CD4-positive, alpha-beta memory T cell (primary cell): ENCODE measurements around the gene SMAD3. TPM values are rescaled to one million over a fixed set of nuclear protein-coding genes. Genes with fewer than 3 reads are reported as not detected.
A peak's percentile ranks its signal among the peaks of the same experiment; 100 is the strongest.

Source experiments
- CTCF ChIA-PET: fragments of 350-600 bp; sonication (Branson Sonifier 250); formaldehyde crosslinking; loops from one replicate; lab custom pipeline; 2021; ENCODE audit warnings: inconsistent platforms; ENCODE audit not compliant: partially characterized antibody; lab: Charles Lee
- POLR2A ChIA-PET: fragments of 350-600 bp; sonication (Branson Sonifier 250); formaldehyde crosslinking; loops from one replicate; lab custom pipeline; 2021; ENCODE audit not compliant: partially characterized antibody; lab: Charles Lee
- DNase-seq, 5 donors: peaks; one replicate each; pipeline versions ENCODE4 v3.0.0 to v3.0.0-alpha.2; 2020 to 2022; ENCODE audit warnings: mixed read lengths in 1 of 5
- H3K27ac ChIP-seq: one replicate; pipeline ENCODE4 v1.7.0; 2013; ENCODE audit warnings: low read depth, low read length
- H3K27me3 ChIP-seq: 2 replicates; pipeline ENCODE4 v1.7.0; 2013; ENCODE audit warnings: mild to moderate bottlenecking, low read length, moderate library complexity; ENCODE audit not compliant: insufficient read depth
- H3K36me3 ChIP-seq: 2 replicates; pipeline ENCODE4 v1.7.0; 2013; ENCODE audit warnings: mild to moderate bottlenecking, low read length, moderate library complexity; ENCODE audit not compliant: insufficient read depth
- H3K4me1 ChIP-seq: 2 replicates; pipeline ENCODE4 v1.7.0; 2013; ENCODE audit warnings: mild to moderate bottlenecking, low read length, moderate library complexity; ENCODE audit not compliant: insufficient read depth
- H3K4me3 ChIP-seq, 2 donors: one replicate each; pipeline ENCODE4 v1.7.0; 2013; ENCODE audit warnings: low read length in 2 of 2, mild to moderate bottlenecking in 1 of 2
- H3K9me3 ChIP-seq, 2 donors: one replicate each; pipeline ENCODE4 v1.7.0; 2013; ENCODE audit warnings: low read length in 2 of 2, control low read depth in 1 of 2; ENCODE audit not compliant: control insufficient read depth in 1 of 2
- H3K27ac Mint-ChIP-seq, 7 donors: one replicate each; pipeline ENCODE4 v1.8.0; 2020 to 2021; ENCODE audit warnings: mixed read lengths in 7 of 7, mild to moderate bottlenecking in 6 of 7, inconsistent platforms in 3 of 7, moderate library complexity in 3 of 7
- H3K27me3 Mint-ChIP-seq, 2 donors: one replicate each; pipeline ENCODE4 v1.8.0; 2020 to 2021; ENCODE audit warnings: mixed read lengths in 2 of 2
- H3K36me3 Mint-ChIP-seq, 2 donors: one replicate each; pipeline ENCODE4 v1.8.0; 2020 to 2021; ENCODE audit warnings: mixed read lengths in 2 of 2, inconsistent platforms in 1 of 2, mild to moderate bottlenecking in 1 of 2
- H3K4me1 Mint-ChIP-seq, 4 donors: one replicate each; pipeline ENCODE4 v1.8.0; 2020 to 2021; ENCODE audit warnings: mixed read lengths in 4 of 4, mild to moderate bottlenecking in 1 of 4
- H3K4me3 Mint-ChIP-seq, 8 donors: one replicate each; pipeline ENCODE4 v1.8.0; 2020 to 2021; ENCODE audit warnings: mixed read lengths in 8 of 8, mild to moderate bottlenecking in 7 of 8, moderate library complexity in 6 of 8, inconsistent platforms in 3 of 8
- H3K9me3 Mint-ChIP-seq, 8 donors: one replicate each; pipeline ENCODE4 v1.8.0; 2020 to 2021; ENCODE audit warnings: mixed read lengths in 8 of 8, mild to moderate bottlenecking in 5 of 8, inconsistent platforms in 3 of 8, moderate library complexity in 1 of 8
- intact Hi-C: fragments of 100-400 bp; cut with micrococcal nuclease; formaldehyde crosslinking; loops from one replicate; pipeline ENCODE4 v1.15.1; 2023
- polyA plus RNA-seq, 2 donors: library from polyadenylated mRNA; unstranded; fragments of 300-500 nt; fragmentation: Illumina TruSeq; gene quantifications; one replicate each; pipeline ENCODE4 v1.2.3, GENCODE V29; 2021
- total RNA-seq, 2 experiments: library from RNA; stranded (reverse); gene quantifications; one replicate each; pipeline ENCODE4 v1.2.3, GENCODE V29; 2021

SMAD3 gene
- total and polyA plus RNA-seq, 4 experiments from 2014 or later: 14.6 to 197 (median 110) TPM

GRCh38 chr15:67092752-67093503, 27.5 kb downstream of the SMAD3 start:
- Mint-ChIP-seq H3K4me3 (peak overlapping the region; percentile 29 to 81 (median 62)), H3K4me1 (peaks cover 66 to 100% (median 88%) of the 10 kb centered on the region in 4 donors), H3K36me3 (peaks cover 26 to 49% of the 10 kb centered on the region in 2 donors), H3K27me3 (no peaks in the 10 kb centered on the region), H3K27ac (peak overlapping the region in 6 of 7 donors; percentile 93 to 99 (median 95)), H3K9me3 (no peaks in the 10 kb centered on the region)
- peaks cover 14% of the 10 kb centered on the region for H3K36me3 ChIP-seq
- H3K4me1 ChIP-seq: peaks cover 100% of the 10 kb centered on the region
- no peaks in the 10 kb centered on the region for H3K9me3 ChIP-seq
- H3K27me3 ChIP-seq: no peaks in the 10 kb centered on the region
- intact Hi-C loops: no loop called here
- POLR2A ChIA-PET: interaction anchor here (1.2 to 16.2 kb wide), 6 partner anchors 10 to 161 kb away, joined by 3 to 382 read pairs (median 35); partner anchors contain the start of genes AAGAB, IQCH and SMAD3
- peak overlapping the region; percentile 67 for H3K27ac ChIP-seq
- CTCF ChIA-PET: interaction anchor here (0.7 to 2.0 kb wide), 4 partner anchors 9 to 42 kb away, joined by 4 to 7 read pairs (median 4); no protein-coding TSS in a partner anchor
- no peak overlapping the region for H3K4me3 ChIP-seq
- DNase-seq: no peak

- no peaks in the 10 kb centered on the region for H3K9me3 ChIP-seq
- no peak overlapping the region for H3K4me3 ChIP-seq
- ChIA-PET POLR2A (interaction anchor here (1.5 to 16.2 kb wide), 5 partner anchors 9 to 161 kb away, joined by 3 to 382 read pairs (median 61); partner anchors contain the start of genes AAGAB, IQCH and SMAD3), CTCF (interaction anchor here (1.2 kb wide), 1 partner anchor 11 kb away, joined by 4 read pairs; no protein-coding TSS in a partner anchor)
- H3K27me3 ChIP-seq: no peaks in the 10 kb centered on the region
- peak overlapping the region in 3 of 8 donors; percentile 47 to 81 (median 48) for H3K4me3 Mint-ChIP-seq
- peak overlapping the region; percentile 67 for H3K27ac ChIP-seq
- peaks cover 100% of the 10 kb centered on the region for H3K4me1 ChIP-seq
- peaks cover 0 to 1% (median 0%) of the 10 kb centered on the region in 8 donors for H3K9me3 Mint-ChIP-seq
- peaks cover 14% of the 10 kb centered on the region for H3K36me3 ChIP-seq
- H3K36me3 Mint-ChIP-seq: peaks cover 26 to 51% of the 10 kb centered on the region in 2 donors
- no peak for DNase-seq
- H3K27ac Mint-ChIP-seq: peak overlapping the region in 6 of 7 donors; percentile 93 to 99 (median 95)
- intact Hi-C loops: no loop called here
- H3K4me1 Mint-ChIP-seq: peaks cover 67 to 100% (median 88%) of the 10 kb centered on the region in 4 donors
- no peaks in the 10 kb centered on the region for H3K27me3 Mint-ChIP-seq
Observed at GRCh38 chr15:67093504-67093862, 28.1 kb downstream of the SMAD3 start.

GRCh38 chr15:67094001-67094826, 28.8 kb downstream of the SMAD3 start:
- no peak overlapping the region for H3K4me3 ChIP-seq
- no peaks in the 10 kb centered on the region for H3K27me3 Mint-ChIP-seq
- ChIA-PET CTCF (interaction anchor here (0.9 to 2.2 kb wide), 5 partner anchors 8 to 148 kb away, joined by 3 to 6 read pairs (median 3); no protein-coding TSS in a partner anchor), POLR2A (interaction anchor here (0.6 to 16.2 kb wide), 5 partner anchors 9 to 24 kb away, joined by 3 to 382 read pairs (median 61); partner anchors contain the start of gene SMAD3)
- DNase-seq: no peak
- intact Hi-C loops: no loop called here
- H3K27ac ChIP-seq: no peak overlapping the region
- peaks cover 72 to 100% (median 89%) of the 10 kb centered on the region in 4 donors for H3K4me1 Mint-ChIP-seq
- H3K9me3 Mint-ChIP-seq: peaks cover 0 to 3% (median 0%) of the 10 kb centered on the region in 8 donors
- peak overlapping the region in 2 of 8 donors; percentile 13 to 20 for H3K4me3 Mint-ChIP-seq
- H3K27ac Mint-ChIP-seq: peak overlapping the region in 5 of 7 donors; percentile 36 to 99 (median 83)
- H3K4me1 ChIP-seq: peaks cover 100% of the 10 kb centered on the region
- peaks cover 26 to 49% of the 10 kb centered on the region in 2 donors for H3K36me3 Mint-ChIP-seq
- H3K27me3 ChIP-seq: no peaks in the 10 kb centered on the region
- H3K9me3 ChIP-seq: no peaks in the 10 kb centered on the region
- peaks cover 14% of the 10 kb centered on the region for H3K36me3 ChIP-seq

- H3K27me3 ChIP-seq: no peaks in the 10 kb centered on the region
- Mint-ChIP-seq H3K36me3 (peaks cover 26 to 49% of the 10 kb centered on the region in 2 donors), H3K9me3 (peaks cover 0 to 3% (median 0%) of the 10 kb centered on the region in 8 donors), H3K4me3 (peak overlapping the region in 7 of 8 donors; percentile 20 to 66 (median 46)), H3K27ac (peak overlapping the region in 6 of 7 donors; percentile 91 to 97 (median 94)), H3K4me1 (peaks cover 64 to 89% (median 79%) of the 10 kb centered on the region in 4 donors), H3K27me3 (no peaks in the 10 kb centered on the region)
- H3K27ac ChIP-seq: peak overlapping the region; percentile 30
- CTCF ChIA-PET: interaction anchor here (0.6 to 2.2 kb wide), 2 partner anchors 12 to 28 kb away, joined by 4 to 6 read pairs; no protein-coding TSS in a partner anchor
- POLR2A ChIA-PET: interaction anchor here (0.6 to 16.2 kb wide), 7 partner anchors 10 to 194 kb away, joined by 4 to 382 read pairs (median 7); partner anchors contain the start of gene SMAD3
- intact Hi-C loops: no loop called here
- H3K9me3 ChIP-seq: no peaks in the 10 kb centered on the region
- peaks cover 14% of the 10 kb centered on the region for H3K36me3 ChIP-seq
- peaks cover 99% of the 10 kb centered on the region for H3K4me1 ChIP-seq
- no peak overlapping the region for H3K4me3 ChIP-seq
- peak in 1 of 5 donors; percentile 41 for DNase-seq
Observed at GRCh38 chr15:67095912-67096311, 30.5 kb downstream of the SMAD3 start.

GRCh38 chr15:67096546-67097294, 31.3 kb downstream of the SMAD3 start:
- Mint-ChIP-seq H3K36me3 (peaks cover 26 to 46% of the 10 kb centered on the region in 2 donors), H3K27ac (peak overlapping the region in 6 of 7 donors; percentile 94 to 99 (median 98))
- H3K27ac ChIP-seq: peak overlapping the region; percentile 79

GRCh38 chr15:67097424-67097823, 32.0 kb downstream of the SMAD3 start:
- H3K4me1 Mint-ChIP-seq: peaks cover 54 to 74% (median 66%) of the 10 kb centered on the region in 4 donors
- H3K36me3 ChIP-seq: peaks cover 14% of the 10 kb centered on the region
- peaks cover 99% of the 10 kb centered on the region for H3K4me1 ChIP-seq
- intact Hi-C loops: no loop called here
- H3K36me3 Mint-ChIP-seq: peaks cover 26 to 46% of the 10 kb centered on the region in 2 donors
- POLR2A ChIA-PET: interaction anchor here (0.6 to 16.2 kb wide), 8 partner anchors 11 to 37 kb away, joined by 3 to 382 read pairs (median 8); partner anchors contain the start of gene SMAD3
- no peaks in the 10 kb centered on the region for H3K9me3 ChIP-seq
- peak overlapping the region; percentile 79 for H3K27ac ChIP-seq
- no peak for DNase-seq
- no peaks in the 10 kb centered on the region for H3K27me3 ChIP-seq
- peaks cover 0 to 3% (median 0%) of the 10 kb centered on the region in 8 donors for H3K9me3 Mint-ChIP-seq
- H3K4me3 ChIP-seq: peak overlapping the region in 1 of 2 donors; percentile 15
- CTCF ChIA-PET: interaction anchor here (1.2 to 3.2 kb wide), 4 partner anchors 14 to 31 kb away, joined by 3 to 13 read pairs (median 6); partner anchors contain the start of gene SMAD3
- H3K4me3 Mint-ChIP-seq: peak overlapping the region in 7 of 8 donors; percentile 62 to 98 (median 93)
- H3K27ac Mint-ChIP-seq: peak overlapping the region in 6 of 7 donors; percentile 94 to 99 (median 98)
- H3K27me3 Mint-ChIP-seq: no peaks in the 10 kb centered on the region

More at GRCh38 chr15:67096546-67097294, 31.3 kb downstream of the SMAD3 start:
- H3K9me3 ChIP-seq: no peaks in the 10 kb centered on the region
- H3K27me3 ChIP-seq: no peaks in the 10 kb centered on the region
- Mint-ChIP-seq H3K27me3 (no peaks in the 10 kb centered on the region), H3K4me1 (peaks cover 55 to 81% (median 72%) of the 10 kb centered on the region in 4 donors), H3K9me3 (peaks cover 0 to 3% (median 0%) of the 10 kb centered on the region in 8 donors), H3K4me3 (peak overlapping the region in 7 of 8 donors; percentile 55 to 98 (median 93))
- CTCF ChIA-PET: interaction anchor here (1.2 to 3.2 kb wide), 3 partner anchors 16 to 27 kb away, joined by 3 to 13 read pairs (median 6); no protein-coding TSS in a partner anchor
- POLR2A ChIA-PET: interaction anchor here (0.6 to 16.2 kb wide), 8 partner anchors 10 to 194 kb away, joined by 3 to 382 read pairs (median 5); partner anchors contain the start of gene SMAD3
- peak overlapping the region in 1 of 2 donors; percentile 15 for H3K4me3 ChIP-seq
- intact Hi-C loops: no loop called here
- peaks cover 14% of the 10 kb centered on the region for H3K36me3 ChIP-seq
- H3K4me1 ChIP-seq: peaks cover 99% of the 10 kb centered on the region
- DNase-seq: no peak
